IPS-20b (cell line): ENCODE data around the gene RNF34.

Experiments
- H3K27ac ChIP-seq: one replicate; pipeline ENCODE4 v1.5.1; 2013; ENCODE audit warnings: low read length
- H3K27me3 ChIP-seq: 2 replicates; pipeline ENCODE4 v1.6.1; 2013; ENCODE audit warnings: mild to moderate bottlenecking, low read length, inconsistent platforms; ENCODE audit not compliant: insufficient read depth
- H3K36me3 ChIP-seq: 2 replicates; pipeline ENCODE4 v1.6.1; 2013; ENCODE audit warnings: low read depth, mild to moderate bottlenecking, inconsistent platforms, low read length, moderate library complexity; ENCODE audit not compliant: insufficient read depth
- H3K4me1 ChIP-seq: 2 replicates; pipeline ENCODE4 v1.6.1; 2013; ENCODE audit warnings: mild to moderate bottlenecking, control low read depth, inconsistent platforms, low read length, moderate library complexity; ENCODE audit not compliant: insufficient read depth
- H3K4me3 ChIP-seq: 2 replicates; pipeline ENCODE4 v1.5.1; 2013; ENCODE audit warnings: mild to moderate bottlenecking, low read length, inconsistent platforms
- H3K9ac ChIP-seq: 2 replicates; pipeline ENCODE4 v1.6.1; 2013; ENCODE audit warnings: low read depth, mild to moderate bottlenecking, inconsistent platforms, low read length, moderate library complexity
- H3K9me3 ChIP-seq: 2 replicates; pipeline ENCODE4 v1.6.1; 2013; ENCODE audit warnings: mild to moderate bottlenecking, low read depth, low read length, inconsistent platforms; ENCODE audit not compliant: insufficient read depth

Gene RNF34

GRCh38 chr12:121399391-121400331 lies at the start of gene RNF34:
Gene RNF34, plus strand, starts transcription at chr12:121400118. Its CDS starts 95 bp downstream, at chr12:121400213.
- Histone ChIP-seq H3K36me3 (peaks cover 13% of the 10 kb centered on the region), H3K9ac (peak within 1 kb of the TSS; percentile 95), H3K27ac (peak within 1 kb of the TSS; percentile 65), H3K9me3 (no peaks in the 10 kb centered on the region), H3K27me3 (no peaks in the 10 kb centered on the region), H3K4me1 (peaks cover 8% of the 10 kb centered on the region; the same call in 1 of the 2 replicates), H3K4me3 (peak within 1 kb of the TSS; percentile 87)

- Histone ChIP-seq H3K36me3 (peaks cover 9% of the 10 kb centered on the region), H3K27ac (peak within 1 kb of the TSS; percentile 44), H3K9ac (peak within 1 kb of the TSS; percentile 94), H3K27me3 (no peaks in the 10 kb centered on the region), H3K4me3 (peak within 1 kb of the TSS; percentile 91), H3K4me1 (peaks cover 6% of the 10 kb centered on the region; the same call in 1 of the 2 replicates), H3K9me3 (no peaks in the 10 kb centered on the region)
Observed at GRCh38 chr12:121351820-121352681, 47.9 kb upstream of the RNF34 start, which contains the start of gene ANAPC5. Gene ANAPC5, minus strand, starts transcription at chr12:121352411. Its CDS starts 71 bp downstream, at chr12:121352340.

- Histone ChIP-seq H3K27me3 (no peaks in the 10 kb centered on the region), H3K4me3 (peak overlapping the region; percentile 91), H3K9ac (peak overlapping the region; percentile 94; the same call in 1 of the 2 replicates), H3K27ac (peak overlapping the region; percentile 17), H3K36me3 (peaks cover 4% of the 10 kb centered on the region), H3K9me3 (no peaks in the 10 kb centered on the region), H3K4me1 (peaks cover 6% of the 10 kb centered on the region; the same call in 1 of the 2 replicates)
Observed at GRCh38 chr12:121352682-121353018, 47.3 kb upstream of the RNF34 start.

- Histone ChIP-seq H3K27me3 (no peaks in the 10 kb centered on the region), H3K4me3 (no peak overlapping the region), H3K9me3 (no peaks in the 10 kb centered on the region), H3K36me3 (no peaks in the 10 kb centered on the region), H3K27ac (no peak overlapping the region), H3K4me1 (peaks cover 3% of the 10 kb centered on the region; the same call in 1 of the 2 replicates), H3K9ac (no peak overlapping the region)
Observed at GRCh38 chr12:121355818-121356217, 44.1 kb upstream of the RNF34 start.

- Histone ChIP-seq H3K27me3 (no peaks in the 10 kb centered on the region), H3K9ac (no peak overlapping the region), H3K9me3 (no peaks in the 10 kb centered on the region), H3K36me3 (no peaks in the 10 kb centered on the region), H3K27ac (no peak overlapping the region), H3K4me3 (no peak overlapping the region), H3K4me1 (peaks cover 3% of the 10 kb centered on the region; the same call in 1 of the 2 replicates)
Observed at GRCh38 chr12:121356657-121357056, 43.3 kb upstream of the RNF34 start.

GRCh38 chr12:121357331-121357730 lies 42.6 kb upstream of the RNF34 start:
- Histone ChIP-seq H3K36me3 (no peaks in the 10 kb centered on the region), H3K9ac (no peak overlapping the region), H3K27me3 (no peaks in the 10 kb centered on the region), H3K9me3 (no peaks in the 10 kb centered on the region), H3K4me3 (no peak overlapping the region), H3K27ac (no peak overlapping the region), H3K4me1 (peaks cover 3% of the 10 kb centered on the region; the same call in 1 of the 2 replicates)

- H3K27ac ChIP-seq: no peak overlapping the region
- no peak overlapping the region for H3K4me3 ChIP-seq
- H3K9me3 ChIP-seq: no peaks in the 10 kb centered on the region
- no peaks in the 10 kb centered on the region for H3K27me3 ChIP-seq
- H3K36me3 ChIP-seq: no peaks in the 10 kb centered on the region
- peaks cover 2% of the 10 kb centered on the region; the same call in 1 of the 2 replicates for H3K4me1 ChIP-seq
- no peak overlapping the region for H3K9ac ChIP-seq
Observed at GRCh38 chr12:121358073-121358472, 41.8 kb upstream of the RNF34 start.

- no peaks in the 10 kb centered on the region for H3K36me3 ChIP-seq
- no peaks in the 10 kb centered on the region for H3K9me3 ChIP-seq
- H3K9ac ChIP-seq: no peak overlapping the region
- H3K27ac ChIP-seq: no peak overlapping the region
- no peak overlapping the region for H3K4me3 ChIP-seq
- 0 out of 2 replicates have a peak, but pooled peaks cover 5% of the 10 kb centered on the region for H3K27me3 ChIP-seq
- H3K4me1 ChIP-seq: no peaks in the 10 kb centered on the region
Observed at GRCh38 chr12:121364683-121365121, 35.2 kb upstream of the RNF34 start.

- no peaks in the 10 kb centered on the region for H3K36me3 ChIP-seq
- no peaks in the 10 kb centered on the region for H3K4me1 ChIP-seq
- H3K9ac ChIP-seq: no peak overlapping the region
- no peak overlapping the region for H3K4me3 ChIP-seq
- H3K9me3 ChIP-seq: no peaks in the 10 kb centered on the region
- 0 out of 2 replicates have a peak, but pooled peaks cover 5% of the 10 kb centered on the region for H3K27me3 ChIP-seq
- H3K27ac ChIP-seq: no peak overlapping the region
Observed at GRCh38 chr12:121365416-121366062, 34.4 kb upstream of the RNF34 start.

- H3K9ac ChIP-seq: no peak overlapping the region
Observed at GRCh38 chr12:121366063-121366459, 33.9 kb upstream of the RNF34 start.

GRCh38 chr12:121371404-121371803 lies 28.5 kb upstream of the RNF34 start:
- no peak overlapping the region for H3K27ac ChIP-seq
- no peak overlapping the region for H3K9ac ChIP-seq
- no peaks in the 10 kb centered on the region for H3K4me1 ChIP-seq
- no peak overlapping the region for H3K4me3 ChIP-seq
- no peaks in the 10 kb centered on the region for H3K27me3 ChIP-seq
- H3K36me3 ChIP-seq: no peaks in the 10 kb centered on the region
- H3K9me3 ChIP-seq: no peaks in the 10 kb centered on the region

More at GRCh38 chr12:121366063-121366459, 33.9 kb upstream of the RNF34 start:
- H3K4me1 ChIP-seq: no peaks in the 10 kb centered on the region
- H3K4me3 ChIP-seq: no peak overlapping the region
- 0 out of 2 replicates have a peak, but pooled peaks cover 5% of the 10 kb centered on the region for H3K27me3 ChIP-seq
- no peak overlapping the region for H3K27ac ChIP-seq
- no peaks in the 10 kb centered on the region for H3K9me3 ChIP-seq
- no peaks in the 10 kb centered on the region for H3K36me3 ChIP-seq
